EH (cell line): Measurements from ENCODE around the gene SPDYE16.
"Not testable (repeated sequence)": the region's sequence is repeated elsewhere in the genome, so short reads cannot be mapped to it uniquely, and the experiment has no call there.

ENCODE experiments used
- DNase-seq: peaks from one replicate; pipeline ENCODE4 v3.0.0-alpha.2; 2015; ENCODE audit warnings: low read depth

SPDYE16 gene

DNA sequence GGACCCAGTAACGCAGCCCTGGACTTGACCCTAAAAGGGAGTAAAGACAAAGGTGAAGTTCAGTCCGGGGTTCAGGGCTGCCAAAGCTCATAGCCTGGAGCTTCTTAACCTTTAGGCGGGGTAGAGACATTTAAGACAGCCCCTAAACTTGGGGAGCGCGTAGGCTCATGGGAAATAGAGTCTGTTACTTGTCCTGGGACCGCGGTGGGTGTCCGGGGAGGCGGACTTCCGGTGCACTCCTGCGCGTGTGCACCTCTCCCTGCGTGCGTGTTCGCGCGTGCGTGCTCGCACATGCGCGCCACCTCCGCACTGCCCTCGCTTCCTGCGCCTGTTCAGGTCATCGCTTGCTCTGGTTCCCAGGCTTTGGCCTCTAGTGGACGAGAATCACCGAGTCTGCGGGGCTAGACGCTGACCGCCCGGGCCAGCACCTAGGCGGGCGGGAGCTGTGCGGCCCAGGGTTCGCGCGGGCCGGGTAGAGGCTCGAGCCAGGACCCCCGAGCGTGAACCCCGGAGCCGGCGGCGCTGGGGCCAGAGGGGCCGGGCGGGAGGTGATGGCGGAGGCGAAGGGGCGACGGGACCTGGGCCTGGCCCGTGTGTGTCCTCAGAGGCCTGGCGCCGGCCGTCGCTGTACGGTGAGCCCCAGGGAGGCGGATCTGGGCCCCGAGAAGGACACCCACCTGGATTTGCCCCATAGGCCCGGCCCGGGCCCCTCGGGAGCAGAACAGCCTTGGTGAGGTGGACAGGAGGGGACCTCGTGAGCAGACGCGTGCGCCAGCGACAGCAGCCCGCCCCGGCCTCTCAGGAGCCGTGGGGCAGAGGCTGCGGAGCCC lies 6.1 kb upstream of the SPDYE16 start:
- DNase-seq = peak; percentile 85

DNA sequence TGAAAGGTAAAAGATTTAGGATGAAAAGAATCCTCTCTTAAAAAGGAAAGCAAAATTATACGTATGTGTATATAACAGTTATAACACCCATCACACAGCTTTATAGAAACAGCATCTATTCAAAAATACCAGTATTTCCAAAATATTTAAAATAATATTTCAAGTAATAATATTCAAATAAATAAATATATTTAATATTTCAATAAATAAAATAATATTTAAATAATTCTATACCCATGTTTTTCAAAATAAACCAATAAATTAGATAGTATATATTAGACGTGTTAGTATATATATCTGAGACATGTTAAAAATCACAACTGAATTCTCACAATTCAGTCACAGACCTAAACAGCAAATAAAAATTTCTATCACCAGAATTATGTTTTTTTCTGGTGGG lies 11.5 kb downstream of the SPDYE16 start:
- DNase-seq = not testable (repeated sequence)

GRCh38 chr7:76526183-76526582 lies 16.9 kb downstream of the SPDYE16 start:
- not testable (repeated sequence) for DNase-seq

- DNase-seq = not testable (repeated sequence)
These were observed 26.2 kb downstream of the SPDYE16 start for GRCh38 chr7:76516932-76517331.

- DNase-seq = peak; percentile 56
These were observed 27.1 kb downstream of the SPDYE16 start for GRCh38 chr7:76515999-76516443.

DNA sequence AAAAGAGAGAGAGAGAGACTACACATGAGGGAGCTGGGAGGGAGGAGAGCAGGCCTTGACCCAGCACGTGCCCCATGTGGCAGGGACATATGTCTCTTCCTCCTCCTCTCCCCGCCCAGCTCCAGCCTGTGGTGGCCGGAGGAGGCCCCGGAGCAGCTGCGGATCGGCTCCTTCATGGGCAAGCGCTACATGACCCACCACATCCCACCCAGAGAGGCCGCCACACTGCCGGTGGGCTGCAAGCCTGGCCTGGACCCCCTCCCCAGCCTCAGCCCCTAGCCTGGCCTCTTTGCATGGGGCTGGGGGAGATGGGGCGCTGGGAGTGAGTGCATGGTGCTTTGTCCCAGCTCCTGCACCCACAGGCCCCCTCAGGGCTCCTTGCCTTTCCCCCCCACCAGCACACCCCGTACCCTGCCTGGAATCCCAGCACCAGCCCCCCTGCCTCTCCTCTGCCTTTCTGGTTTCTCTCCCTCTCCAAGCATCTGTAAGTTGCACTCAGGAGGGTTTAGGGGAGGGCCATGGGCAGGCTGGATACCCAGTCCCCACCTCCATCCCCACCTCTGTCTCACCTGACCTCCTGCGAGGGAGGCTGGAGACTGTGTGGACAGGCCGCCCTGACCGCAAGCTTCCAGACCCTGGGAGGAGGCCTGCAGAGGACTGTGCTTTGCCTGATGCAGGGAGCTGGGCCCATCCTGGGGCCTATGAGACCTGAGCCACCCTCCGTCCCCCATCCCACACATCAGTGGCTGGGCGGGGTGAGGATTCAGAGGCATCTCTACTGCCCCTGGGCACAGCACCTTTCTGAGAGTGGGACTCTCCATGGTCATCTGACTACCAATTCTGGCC lies 27.9 kb downstream of the SPDYE16 start:
- no peak for DNase-seq

DNA sequence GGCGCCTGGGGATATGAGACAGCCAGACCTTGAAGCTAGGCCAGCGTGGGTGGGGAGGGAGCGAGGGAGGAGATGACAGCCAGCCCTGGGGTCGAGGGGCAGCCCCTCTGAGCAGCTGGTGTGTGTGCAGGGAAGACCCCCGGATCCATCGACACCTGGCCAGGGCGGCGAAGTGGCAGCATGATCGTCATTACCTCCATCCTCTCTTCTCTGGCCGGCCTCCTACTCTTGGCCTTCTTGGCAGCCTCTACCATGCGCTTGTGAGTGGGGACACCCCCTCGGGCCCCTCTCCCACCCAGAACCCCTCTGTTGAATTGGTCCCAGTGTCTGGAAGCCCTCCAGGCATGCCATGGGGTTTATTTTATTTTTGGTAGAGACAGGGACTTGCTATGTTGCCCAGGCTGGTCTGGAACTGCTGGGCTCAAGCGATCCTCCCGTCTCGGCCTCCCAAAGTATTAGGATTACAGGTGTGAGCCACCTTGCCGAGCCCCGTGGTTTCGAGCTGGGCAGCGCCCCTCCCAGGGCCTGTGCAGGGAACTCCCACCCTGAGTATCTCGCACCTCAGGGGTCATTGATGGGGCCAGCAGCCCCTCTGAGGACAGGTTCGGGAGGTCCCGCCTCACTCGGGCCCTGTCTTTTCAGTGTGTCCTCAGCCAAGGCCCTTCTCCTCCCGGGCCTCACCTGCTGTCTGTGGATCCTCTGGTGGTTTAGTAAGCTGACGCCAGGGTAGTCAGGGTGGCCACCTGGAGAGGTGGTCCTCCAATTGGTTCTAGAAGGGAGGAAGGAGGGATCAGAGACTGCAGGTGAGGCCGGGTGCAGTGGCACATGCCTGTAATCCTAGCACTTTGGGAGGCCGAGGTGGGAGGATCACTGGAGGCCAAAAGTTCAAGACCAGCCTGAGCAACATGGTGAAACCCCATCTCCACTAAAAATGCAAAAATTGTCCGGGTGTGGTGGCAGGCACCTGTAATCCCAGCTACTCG lies 29.0 kb downstream of the SPDYE16 start:
- DNase-seq = no peak

GRCh38 chr7:76512941-76513816 lies 29.9 kb downstream of the SPDYE16 start:
- peak; percentile 21 for DNase-seq

DNA sequence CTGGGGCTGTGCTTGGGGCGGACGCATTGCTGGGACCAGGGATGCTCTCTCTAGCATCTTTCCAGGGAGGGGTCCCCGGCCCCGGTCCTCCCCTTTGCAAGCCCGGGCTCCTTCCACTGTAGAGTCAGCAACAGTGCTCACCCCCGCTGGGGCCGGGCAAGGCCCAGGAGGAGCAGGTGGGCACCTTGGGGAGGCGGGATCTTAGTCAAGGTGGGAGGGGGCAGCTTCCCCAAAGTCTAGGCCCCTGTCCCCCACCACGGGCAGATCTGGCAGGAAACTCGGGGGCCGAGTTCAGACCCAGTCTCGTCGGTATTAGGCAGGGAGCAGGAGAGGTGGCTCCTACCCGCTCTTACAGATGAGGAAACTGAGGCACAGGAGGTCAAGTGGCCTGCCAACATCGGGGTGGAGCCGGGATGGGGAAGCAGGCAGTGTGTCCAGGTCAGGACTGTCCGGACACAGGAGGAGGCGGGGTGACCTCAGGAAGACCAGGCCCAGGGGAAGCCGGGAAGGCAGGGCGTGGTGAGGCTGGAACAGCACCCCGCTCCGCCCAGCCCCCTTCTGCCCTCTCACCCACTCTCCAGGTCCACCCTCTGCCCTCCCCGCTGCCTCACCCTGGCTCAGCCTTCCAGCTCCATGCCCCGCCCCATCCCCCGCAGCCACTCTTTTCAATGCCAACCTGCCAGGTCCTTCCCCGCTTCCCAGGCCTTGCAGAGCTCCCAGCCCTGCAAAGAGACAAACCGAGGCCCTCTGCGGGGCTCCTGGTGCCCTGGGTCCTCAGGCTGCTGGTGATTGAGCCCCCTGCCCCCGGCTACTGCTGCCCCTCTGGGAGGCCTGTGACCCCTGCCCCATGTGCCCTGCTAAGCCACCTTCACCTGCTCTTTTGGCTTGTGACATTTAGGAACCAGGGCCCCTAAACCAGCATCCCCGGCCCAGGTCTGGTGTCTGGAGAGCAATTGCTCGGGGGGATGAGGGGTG lies 30.9 kb downstream of the SPDYE16 start:
- not testable (repeated sequence) for DNase-seq

DNA sequence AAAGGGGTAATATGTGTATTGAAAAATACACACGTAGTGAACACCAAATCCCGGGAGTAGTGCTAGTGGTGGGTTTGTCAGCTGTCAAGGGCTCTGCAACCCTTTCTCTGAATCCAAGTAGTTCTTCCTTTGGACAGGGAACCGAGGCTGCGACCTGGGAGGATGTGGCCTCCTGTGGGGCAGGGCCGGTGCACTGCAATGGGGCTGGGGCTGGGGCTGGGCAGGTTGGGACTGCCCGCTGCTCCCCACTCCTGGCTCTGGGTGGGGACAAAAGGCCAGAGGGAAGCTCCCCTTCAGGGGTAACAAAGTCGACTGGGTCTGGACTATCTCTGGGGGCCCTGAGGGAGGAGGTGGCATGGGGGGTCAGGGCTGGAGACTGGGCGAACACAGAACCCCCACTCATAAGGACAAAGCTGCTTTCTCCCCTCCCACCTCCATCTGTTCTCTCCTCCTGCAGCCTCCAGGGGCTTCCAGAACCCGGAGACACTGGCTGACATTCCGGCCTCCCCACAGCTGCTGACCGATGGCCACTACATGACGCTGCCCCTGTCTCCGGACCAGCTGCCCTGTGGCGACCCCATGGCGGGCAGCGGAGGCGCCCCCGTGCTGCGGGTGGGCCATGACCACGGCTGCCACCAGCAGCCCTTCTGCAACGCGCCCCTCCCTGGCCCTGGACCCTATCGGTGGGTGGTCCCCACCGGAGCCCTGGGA lies 31.7 kb downstream of the SPDYE16 start:
- DNase-seq = not testable (repeated sequence)

DNA sequence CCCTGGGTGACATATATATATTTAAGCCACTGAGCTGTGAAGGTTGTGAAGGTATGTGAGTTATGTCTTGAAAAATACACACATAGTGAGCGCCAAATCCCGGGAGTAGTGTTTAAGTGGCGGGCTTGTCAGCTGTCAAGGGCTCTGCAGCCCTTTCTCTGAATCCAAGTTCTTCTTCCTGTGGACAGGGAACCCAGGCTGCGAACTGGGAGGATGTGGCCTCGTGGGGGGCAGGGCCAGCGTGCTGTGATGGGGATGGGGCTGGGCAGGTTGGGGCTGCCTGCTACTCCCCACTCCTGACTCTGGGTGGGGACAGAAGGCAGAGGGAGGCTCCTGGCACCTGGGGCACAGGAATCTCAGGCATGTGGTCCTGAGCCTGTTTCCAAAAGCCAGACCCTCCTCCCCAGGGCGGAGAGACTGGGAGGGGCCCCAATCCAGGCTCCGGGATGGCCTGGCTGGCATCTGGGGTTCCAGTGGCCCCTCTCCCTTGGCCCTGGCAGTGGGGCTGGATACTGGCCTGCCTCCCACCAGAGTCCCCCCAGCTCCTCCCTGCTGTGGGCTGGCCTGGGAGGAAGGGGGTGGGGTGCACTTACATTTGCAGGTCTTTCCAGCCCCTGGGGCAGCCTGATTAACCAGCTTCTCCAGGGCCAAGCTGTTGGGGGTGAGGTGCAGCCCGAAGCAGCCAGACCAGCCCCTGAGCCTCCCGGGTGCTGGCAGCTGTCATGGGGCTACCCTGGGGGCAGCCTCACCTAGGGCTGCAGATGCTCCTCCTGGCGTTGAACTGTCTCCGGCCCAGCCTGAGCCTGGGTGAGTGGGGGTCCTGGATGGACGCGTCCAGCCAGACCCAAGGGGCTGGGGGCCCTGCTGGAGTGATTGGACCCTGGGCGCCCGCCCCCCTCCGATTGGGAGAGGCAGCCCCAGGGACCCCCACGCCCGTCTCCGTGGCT lies 32.9 kb downstream of the SPDYE16 start, which contains the start of gene UPK3B:
Gene UPK3B (plus strand): TSS at position 622 of the 947 bp plus-strand sequence. CDS start 101 bp downstream, at position 723.
- DNase-seq = peak; percentile 21

DNA sequence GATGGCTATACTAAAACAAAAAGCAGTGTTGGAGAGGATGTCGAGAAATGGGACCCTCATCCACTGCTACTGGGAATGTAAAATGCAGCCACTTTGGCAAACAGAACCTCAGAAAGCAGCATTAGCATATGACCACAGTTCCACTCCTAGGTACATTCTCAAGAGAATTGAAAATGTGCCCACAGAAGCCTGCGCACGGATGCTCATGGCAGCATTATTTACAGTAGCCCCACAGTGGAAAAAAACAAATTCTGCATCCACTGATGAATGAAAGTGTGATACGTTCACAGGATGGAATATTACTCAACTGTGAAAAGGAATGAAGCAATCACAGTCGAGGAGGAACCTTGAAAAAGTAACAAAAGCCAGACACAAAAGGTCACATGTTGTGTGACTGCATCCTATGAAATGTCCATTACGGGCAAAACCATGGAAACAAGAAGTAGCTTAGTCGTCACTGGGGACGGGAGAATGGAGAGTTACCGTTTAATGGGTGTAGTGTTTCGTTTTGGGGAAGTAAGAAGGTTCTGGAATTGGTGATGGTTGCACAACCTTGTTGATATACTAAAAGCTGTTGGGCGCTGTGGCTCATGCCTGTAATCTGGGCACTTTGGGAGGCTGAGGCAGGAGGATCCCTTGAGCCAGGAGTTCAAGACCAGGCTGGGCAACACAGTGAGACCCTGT lies 35.2 kb downstream of the SPDYE16 start:
- no peak for DNase-seq

DNA sequence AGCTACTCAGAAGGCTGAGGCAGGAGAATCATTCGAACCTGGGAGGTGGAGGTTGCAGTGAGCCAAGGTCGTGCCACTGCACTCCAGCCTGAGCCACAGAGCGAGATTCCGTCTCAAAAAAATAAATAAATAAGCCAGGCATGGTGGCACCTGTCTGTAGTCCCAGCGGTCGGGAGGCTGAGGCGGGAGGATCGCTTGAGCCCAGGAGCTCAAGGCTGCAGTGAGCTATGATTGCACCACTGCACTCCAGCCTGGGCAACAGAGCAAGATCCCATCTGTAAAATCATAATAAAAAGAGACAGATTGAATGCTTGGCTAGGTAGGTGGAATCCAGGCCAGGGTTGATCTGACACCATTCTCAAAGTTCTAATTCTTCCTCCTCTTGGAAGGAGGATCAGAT lies 36.5 kb downstream of the SPDYE16 start:
- not testable (repeated sequence) for DNase-seq

DNA sequence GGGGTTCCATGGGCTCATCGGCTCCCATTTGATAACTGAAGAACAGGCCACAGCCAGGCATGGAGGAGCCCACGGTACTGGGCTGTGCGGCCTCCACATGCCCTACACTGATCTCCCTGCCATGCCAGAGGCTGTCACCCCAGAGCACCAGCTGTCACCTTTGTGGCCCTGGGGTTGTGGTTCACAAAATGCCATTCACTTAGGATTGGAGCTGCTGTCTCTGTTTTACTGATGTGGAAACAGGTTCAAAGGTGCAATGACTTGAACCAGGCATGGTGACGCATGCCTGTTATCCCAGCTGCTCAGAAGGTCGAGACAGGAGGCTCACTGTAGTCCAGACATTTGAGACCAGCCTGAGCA lies 37.0 kb downstream of the SPDYE16 start:
- DNase-seq = no peak

DNA sequence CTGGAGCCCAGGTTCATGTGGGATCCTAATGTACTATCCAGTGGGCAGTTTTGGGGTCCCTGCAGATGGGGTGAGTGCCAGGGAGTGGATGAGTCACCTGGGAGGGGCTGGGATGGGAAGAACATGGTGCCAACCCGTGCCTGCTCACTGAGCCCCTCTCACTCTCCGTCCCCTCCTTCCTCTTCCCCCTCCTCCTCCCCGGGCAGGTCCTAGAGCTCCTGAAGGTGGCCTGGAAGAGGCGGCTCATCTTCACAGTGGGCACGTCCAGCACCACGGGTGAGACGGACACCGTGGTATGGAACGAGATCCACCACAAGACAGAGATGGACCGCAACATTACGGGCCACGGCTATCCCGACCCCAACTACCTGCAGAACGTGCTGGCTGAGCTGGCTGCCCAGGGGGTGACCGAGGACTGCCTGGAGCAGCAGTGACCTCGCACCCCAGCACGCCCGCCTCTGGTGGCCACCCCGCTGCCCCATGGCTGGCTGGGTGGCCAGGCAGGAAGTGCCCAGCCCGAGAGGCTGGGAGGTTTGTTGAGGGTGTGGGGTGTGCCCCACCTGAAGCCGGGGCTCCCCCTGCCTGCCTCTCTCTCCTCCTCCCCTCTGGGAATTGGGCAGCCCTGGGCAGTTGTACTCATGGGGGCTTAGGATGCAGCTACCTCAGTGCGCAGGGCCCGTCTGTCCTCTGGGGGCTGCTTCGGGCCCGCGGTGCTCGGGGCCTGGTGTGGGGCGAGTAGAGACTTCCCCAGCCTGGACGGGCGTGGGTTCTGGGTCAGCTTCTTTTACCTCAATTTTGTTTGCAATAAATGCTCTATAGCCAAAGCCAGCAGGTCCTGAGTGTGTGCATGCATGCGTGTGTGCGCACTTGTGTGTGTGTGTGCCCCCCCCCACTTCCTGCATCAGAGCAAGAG lies 37.7 kb downstream of the SPDYE16 start:
- no peak for DNase-seq
